Neural cell (in vitro differentiated cells): ENCODE data around the gene ETV6. TPM values are rescaled to one million over a fixed set of nuclear protein-coding genes. Genes with fewer than 3 reads are reported as not detected.

ENCODE experiments used
- H2AFZ ChIP-seq: fragments of 200-600, 300-800 bp; sonication (generic), shearing (Covaris generic); 2 replicates; pipeline ENCODE4 v1.6.0; 2014; ENCODE audit warnings: low read depth, mild to moderate bottlenecking, antibody characterized with exemption, low read length, moderate library complexity
- H3F3A ChIP-seq: fragments of 200-600 bp; shearing (Covaris generic); 2 replicates; pipeline ENCODE4 v1.6.1; 2016; ENCODE audit warnings: mild to moderate bottlenecking, moderate library complexity, mixed read lengths, antibody characterized with exemption, low read length; ENCODE audit not compliant: insufficient read depth, poor library complexity, severe bottlenecking
- H3K27ac ChIP-seq: fragments of 200-600, 300-800 bp; sonication (generic), shearing (Covaris generic); 2 replicates; pipeline ENCODE4 v1.5.1; 2014; ENCODE audit warnings: mild to moderate bottlenecking, low read length, moderate library complexity
- H3K27me3 ChIP-seq: fragments of 300-800, 200-600 bp; sonication (generic), shearing (Covaris generic); 2 replicates; pipeline ENCODE4 v1.6.0; 2014; ENCODE audit warnings: mild to moderate bottlenecking, low read depth, low read length, moderate library complexity; ENCODE audit not compliant: insufficient read depth
- H3K36me3 ChIP-seq: fragments of 300-800, 200-600 bp; sonication (generic), shearing (Covaris generic); 2 replicates; pipeline ENCODE4 v1.5.1; 2014; ENCODE audit warnings: mild to moderate bottlenecking, antibody characterized with exemption, low read length, moderate library complexity; ENCODE audit not compliant: insufficient read depth
- H3K4me2 ChIP-seq: fragments of 300-800, 200-600 bp; sonication (generic), shearing (Covaris generic); 2 replicates; pipeline ENCODE4 v1.6.0; 2014; ENCODE audit warnings: mild to moderate bottlenecking, low read length
- H3K4me3 ChIP-seq: fragments of 300-800, 200-600 bp; sonication (generic), shearing (Covaris generic); 2 replicates; pipeline ENCODE4 v1.5.1; 2014; ENCODE audit warnings: mild to moderate bottlenecking, low read length, moderate library complexity
- H3K79me2 ChIP-seq: fragments of 200-600 bp; shearing (Covaris generic); replicated peaks from 2 replicates; pipeline ENCODE4 v1.6.0; 2014; ENCODE audit warnings: mild to moderate bottlenecking, low read length, moderate library complexity; ENCODE audit not compliant: insufficient read depth
- H3K9ac ChIP-seq: fragments of 300-800, 200-600 bp; sonication (generic), shearing (Covaris generic); 2 replicates; pipeline ENCODE4 v1.6.1; 2016; ENCODE audit warnings: mild to moderate bottlenecking, low read length, mixed read lengths
- H3K9me2 ChIP-seq: fragments of 200-600 bp; shearing (Covaris generic); 2 replicates; pipeline ENCODE4 v1.6.1; 2016; ENCODE audit warnings: mild to moderate bottlenecking, low read length, mixed read lengths; ENCODE audit not compliant: insufficient read depth
- H3K9me3 ChIP-seq: fragments of 200-600, 300-800 bp; sonication (generic), shearing (Covaris generic); 2 replicates; pipeline ENCODE4 v1.6.1; 2016; ENCODE audit warnings: mild to moderate bottlenecking, mixed run types, low read length, moderate library complexity, mixed read lengths
- H4K20me1 ChIP-seq: fragments of 200-600 bp; shearing (Covaris generic); 2 replicates; pipeline ENCODE4 v1.6.1; 2016; ENCODE audit warnings: mild to moderate bottlenecking, mixed run types; ENCODE audit not compliant: insufficient read depth
- CTCF ChIP-seq: fragments of 450-650 bp; IDR thresholded peaks from 2 replicates; pipeline ENCODE4 v1.5.1; 2014; ENCODE audit warnings: antibody characterized with exemption, mild to moderate bottlenecking, moderate library complexity; ENCODE audit not compliant: poor library complexity, severe bottlenecking
- EP300 ChIP-seq: fragments of 450-650 bp; conservative IDR thresholded peaks from 2 replicates; pipeline ENCODE4 v1.6.1; 2014; ENCODE audit warnings: antibody characterized with exemption, mild to moderate bottlenecking, moderate library complexity; ENCODE audit not compliant: poor library complexity, severe bottlenecking
- EZH2 ChIP-seq: fragments of 200-600, 300-800 bp; shearing (Covaris generic), sonication (generic); IDR thresholded peaks from 2 replicates; pipeline ENCODE4 v1.6.1; 2014; ENCODE audit warnings: antibody characterized with exemption, low read length, borderline replicate concordance, mild to moderate bottlenecking; ENCODE audit not compliant: insufficient read depth, poor library complexity, severe bottlenecking
- MXI1 ChIP-seq: fragments of 450-650 bp; conservative IDR thresholded peaks from 2 replicates; pipeline ENCODE4 v1.6.1; 2014; ENCODE audit warnings: antibody characterized with exemption, mild to moderate bottlenecking; ENCODE audit not compliant: poor library complexity, severe bottlenecking
- POLR2AphosphoS5 ChIP-seq: IDR thresholded peaks from 2 replicates; pipeline ENCODE4 v1.6.1; 2012
- RAD21 ChIP-seq: fragments of 450-650 bp; conservative IDR thresholded peaks from 2 replicates; pipeline ENCODE4 v1.6.1; 2014; ENCODE audit warnings: antibody characterized with exemption, mild to moderate bottlenecking, moderate library complexity
- SMC3 ChIP-seq: fragments of 450-650 bp; conservative IDR thresholded peaks from 2 replicates; pipeline ENCODE4 v1.6.1; 2014; ENCODE audit warnings: antibody characterized with exemption, mild to moderate bottlenecking, moderate library complexity; ENCODE audit not compliant: poor library complexity
- TAF1 ChIP-seq: IDR thresholded peaks from 2 replicates; pipeline ENCODE4 v1.6.1; 2012; ENCODE audit warnings: low read depth
- polyA plus RNA-seq: library from polyadenylated mRNA; depleted of rRNA; stranded (reverse); fragments of >200 nt; gene quantifications from 2 replicates; pipeline ENCODE4 v1.2.3, GENCODE V29; 2014
- TF ChIP-seq, protein P1 (sequence below): IDR thresholded peaks from 2 replicates; pipeline ENCODE4 v1.6.1; 2012; ENCODE audit warnings: borderline replicate concordance

The ETV6 gene
- polyA plus RNA-seq, 1 donor from 2014 or later = 1.6 TPM

DNA sequence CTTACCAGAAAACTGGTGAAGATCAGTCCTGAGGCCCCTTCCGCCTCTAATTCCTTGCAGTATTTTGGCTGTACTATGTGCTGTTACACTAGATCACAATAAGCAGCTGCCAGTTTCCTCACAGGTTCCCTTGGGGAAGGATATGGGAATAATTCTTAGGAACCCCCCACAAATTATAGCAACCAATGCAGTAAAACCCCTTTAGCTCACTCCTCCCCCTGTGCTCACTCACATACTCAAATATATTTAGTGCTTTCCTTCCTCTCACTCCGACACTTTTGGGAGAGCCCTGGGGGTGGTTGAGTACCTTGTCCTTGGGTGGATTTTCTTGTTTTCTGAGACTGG lies 162.7 kb downstream of the ETV6 start (continued):
- TF ChIP-seq EP300 = no peak

GRCh38 chr12:11812586-11813437 lies 163.3 kb downstream of the ETV6 start:
- H3K79me2 ChIP-seq = no peaks in the 10 kb centered on the region
- H3K36me3 ChIP-seq = no peaks in the 10 kb centered on the region
- H3K27ac ChIP-seq = peak overlapping the region; percentile 65
- H3K4me3 ChIP-seq = peak overlapping the region; percentile 53
- peak overlapping the region; percentile 50 for H3K4me2 ChIP-seq
- no peaks in the 10 kb centered on the region for H4K20me1 ChIP-seq
- no peaks in the 10 kb centered on the region for H3K9me3 ChIP-seq
- peak; percentile 27 for TF ChIP-seq RAD21
- TF ChIP-seq TAF1 = peak; percentile 45
- TF ChIP-seq SMC3 = peak; percentile 12
- peak; percentile 14 for TF ChIP-seq POLR2AphosphoS5
- peak; percentile 53 for TF ChIP-seq CTCF
- no peak for TF ChIP-seq EZH2
- TF ChIP-seq, protein P1, sequence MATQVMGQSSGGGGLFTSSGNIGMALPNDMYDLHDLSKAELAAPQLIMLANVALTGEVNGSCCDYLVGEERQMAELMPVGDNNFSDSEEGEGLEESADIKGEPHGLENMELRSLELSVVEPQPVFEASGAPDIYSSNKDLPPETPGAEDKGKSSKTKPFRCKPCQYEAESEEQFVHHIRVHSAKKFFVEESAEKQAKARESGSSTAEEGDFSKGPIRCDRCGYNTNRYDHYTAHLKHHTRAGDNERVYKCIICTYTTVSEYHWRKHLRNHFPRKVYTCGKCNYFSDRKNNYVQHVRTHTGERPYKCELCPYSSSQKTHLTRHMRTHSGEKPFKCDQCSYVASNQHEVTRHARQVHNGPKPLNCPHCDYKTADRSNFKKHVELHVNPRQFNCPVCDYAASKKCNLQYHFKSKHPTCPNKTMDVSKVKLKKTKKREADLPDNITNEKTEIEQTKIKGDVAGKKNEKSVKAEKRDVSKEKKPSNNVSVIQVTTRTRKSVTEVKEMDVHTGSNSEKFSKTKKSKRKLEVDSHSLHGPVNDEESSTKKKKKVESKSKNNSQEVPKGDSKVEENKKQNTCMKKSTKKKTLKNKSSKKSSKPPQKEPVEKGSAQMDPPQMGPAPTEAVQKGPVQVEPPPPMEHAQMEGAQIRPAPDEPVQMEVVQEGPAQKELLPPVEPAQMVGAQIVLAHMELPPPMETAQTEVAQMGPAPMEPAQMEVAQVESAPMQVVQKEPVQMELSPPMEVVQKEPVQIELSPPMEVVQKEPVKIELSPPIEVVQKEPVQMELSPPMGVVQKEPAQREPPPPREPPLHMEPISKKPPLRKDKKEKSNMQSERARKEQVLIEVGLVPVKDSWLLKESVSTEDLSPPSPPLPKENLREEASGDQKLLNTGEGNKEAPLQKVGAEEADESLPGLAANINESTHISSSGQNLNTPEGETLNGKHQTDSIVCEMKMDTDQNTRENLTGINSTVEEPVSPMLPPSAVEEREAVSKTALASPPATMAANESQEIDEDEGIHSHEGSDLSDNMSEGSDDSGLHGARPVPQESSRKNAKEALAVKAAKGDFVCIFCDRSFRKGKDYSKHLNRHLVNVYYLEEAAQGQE = no peak
- no peaks in the 10 kb centered on the region for H3K27me3 ChIP-seq
- H3F3A ChIP-seq = no peaks in the 10 kb centered on the region
- peak overlapping the region; percentile 60 for H3K9ac ChIP-seq
- H3K9me2 ChIP-seq = no peaks in the 10 kb centered on the region
- H2AFZ ChIP-seq = peak overlapping the region; percentile 81

GRCh38 chr12:11813438-11813813 lies 164.0 kb downstream of the ETV6 start:
- Histone ChIP-seq H3K4me2 (peak overlapping the region; percentile 50), H3K36me3 (no peaks in the 10 kb centered on the region), H3F3A (no peaks in the 10 kb centered on the region), H3K79me2 (no peaks in the 10 kb centered on the region), H3K9ac (peak overlapping the region; percentile 60), H2AFZ (no peak overlapping the region), H3K27ac (no peak overlapping the region), H3K4me3 (peak overlapping the region; percentile 53), H3K9me2 (no peaks in the 10 kb centered on the region), H3K27me3 (no peaks in the 10 kb centered on the region), H3K9me3 (no peaks in the 10 kb centered on the region), H4K20me1 (no peaks in the 10 kb centered on the region)
- TF ChIP-seq SMC3 (no peak), MXI1 (no peak), EZH2 (no peak), POLR2AphosphoS5 (no peak), CTCF (no peak)
- TF ChIP-seq, protein P1 = no peak
